Uterus (tissue), 4 donors: ENCODE measurements around the gene GTPBP4. TPM values are rescaled to one million over a fixed set of nuclear protein-coding genes. Genes with fewer than 3 reads are reported as not detected.

Source experiments
- DNase-seq, 2 donors: peaks; one replicate each; pipeline ENCODE4 v3.0.0-alpha.2; 2019 to 2020
- H3K27ac ChIP-seq, 2 donors: fragments of 200-600 bp; sonication (generic); 1 replicate in 1 of 2; 2 replicates in 1 of 2; pipeline ENCODE4 v1.5.1; 2016 to 2018
- H3K27me3 ChIP-seq, 2 donors: fragments of 200-600 bp; sonication (generic); one replicate each; pipeline ENCODE4 v1.5.1; 2018 to 2019; ENCODE audit warnings: control low read depth in 1 of 2
- H3K36me3 ChIP-seq, 2 donors: fragments of 200-600 bp; sonication (generic); one replicate each; pipeline ENCODE4 v1.5.1; 2019; ENCODE audit warnings: control low read depth in 1 of 2
- H3K4me1 ChIP-seq, 2 donors: fragments of 200-600 bp; sonication (generic); one replicate each; pipeline ENCODE4 v1.5.1; 2018 to 2019; ENCODE audit warnings: control low read depth in 1 of 2
- H3K4me3 ChIP-seq, 2 donors: fragments of 200-600 bp; sonication (generic); 1 replicate in 1 of 2; 2 replicates in 1 of 2; pipeline ENCODE4 v1.5.1; 2018 to 2019; ENCODE audit warnings: mild to moderate bottlenecking in 1 of 2
- H3K9me3 ChIP-seq, 2 donors: fragments of 200-600 bp; sonication (generic); one replicate each; pipeline ENCODE4 v1.5.1; 2019; ENCODE audit warnings: control low read depth in 1 of 2
- CTCF ChIP-seq, 4 experiments: fragments of 200-600 bp in 2 of 4; fragments of 450-650 bp in 2 of 4; sonication (generic) in 2 of 4; IDR thresholded peaks; one replicate each; pipeline ENCODE4 v1.5.1; 2016 to 2019; ENCODE audit warnings: antibody characterized with exemption in 4 of 4, mild to moderate bottlenecking in 2 of 4, moderate library complexity in 1 of 4
- POLR2A ChIP-seq, 2 donors: fragments of 450-650 bp; IDR thresholded peaks; one replicate each; pipeline ENCODE4 v1.6.1; 2016; ENCODE audit warnings: antibody characterized with exemption in 2 of 2, mild to moderate bottlenecking in 1 of 2, moderate library complexity in 1 of 2
- intact Hi-C: fragments of 100-400 bp; cut with DNase I; formaldehyde crosslinking; loops from one replicate; pipeline ENCODE4 v1.15.1; 2023; ENCODE audit warnings: low total_unique reads
- total RNA-seq, 4 donors: library from RNA; depleted of rRNA in 3 of 4; stranded (reverse); fragments of >200 nt in 3 of 4; gene quantifications; one replicate each; pipeline versions ENCODE4 v1.1.0 to v1.2.4, GENCODE V29; 2014 to 2023
- donor health status: DM: yes; HTN: yes; CAD: no.

The GTPBP4 gene
- total RNA-seq, 4 donors from 2014 or later: 10.5 to 49.0 (median 20.1) TPM

GRCh38 chr10:1050554-1050953 lies 62.3 kb downstream of the GTPBP4 start:
- no peak overlapping the region for H3K4me3 ChIP-seq
- no peaks in the 10 kb centered on the region for H3K9me3 ChIP-seq
- intact Hi-C loops: loop anchor here (10.0 kb wide), 1 partner anchor 66 kb away; the partner anchor contains the start of gene GTPBP4
- TF ChIP-seq CTCF (IDR thresholded peaks at IDR 0.05): no peak
- TF ChIP-seq POLR2A (IDR thresholded peaks at IDR 0.05): no peak
- DNase-seq: no peak
- no peaks in the 10 kb centered on the region for H3K27me3 ChIP-seq
- peaks cover 0 to 5% of the 10 kb centered on the region in 2 donors for H3K4me1 ChIP-seq
- no peaks in the 10 kb centered on the region for H3K36me3 ChIP-seq
- H3K27ac ChIP-seq: no peak overlapping the region

GRCh38 chr10:1054684-1055083 lies 66.5 kb downstream of the GTPBP4 start:
- no peaks in the 10 kb centered on the region for H3K36me3 ChIP-seq
- intact Hi-C loops: loop anchor here (10.0 kb wide), 1 partner anchor 70 kb away; the partner anchor contains the start of gene GTPBP4
- no peak overlapping the region for H3K27ac ChIP-seq
- H3K4me3 ChIP-seq: no peak overlapping the region
- H3K4me1 ChIP-seq: peaks cover 0 to 7% of the 10 kb centered on the region in 2 donors
- no peaks in the 10 kb centered on the region for H3K27me3 ChIP-seq
- TF ChIP-seq CTCF (IDR thresholded peaks at IDR 0.05) (no peak), POLR2A (IDR thresholded peaks at IDR 0.05) (no peak)
- H3K9me3 ChIP-seq: no peaks in the 10 kb centered on the region
- DNase-seq: no peak

- intact Hi-C loops: loop anchor here (10.0 kb wide), 1 partner anchor 72 kb away; the partner anchor contains the start of gene GTPBP4
- Histone ChIP-seq H3K4me3 (peak within 1 kb of the TSS; percentile 88 to 99), H3K27me3 (no peaks in the 10 kb centered on the region), H3K27ac (peak within 1 kb of the TSS; percentile 97 to 98), H3K4me1 (peaks cover 0 to 7% of the 10 kb centered on the region in 2 donors), H3K9me3 (no peaks in the 10 kb centered on the region), H3K36me3 (no peaks in the 10 kb centered on the region)
- TF ChIP-seq CTCF (IDR thresholded peaks at IDR 0.05) (peak in 1 of 4 experiments; percentile 28), POLR2A (IDR thresholded peaks at IDR 0.05) (peak; percentile 36 to 76)
- peak; percentile 80 to 86 for DNase-seq
These were observed 68.3 kb downstream of the GTPBP4 start, which contains the start of gene WDR37 for GRCh38 chr10:1056326-1057105. WDR37 (plus strand) TSS chr10:1056385; CDS start chr10:1072156, 15,771 bp downstream.

GRCh38 chr10:1057106-1057657 lies 68.9 kb downstream of the GTPBP4 start:
- intact Hi-C loops: loop anchor here (10.0 kb wide), 1 partner anchor 72 kb away; the partner anchor contains the start of gene GTPBP4

More at GRCh38 chr10:1057106-1057657, 68.9 kb downstream of the GTPBP4 start:
- no peaks in the 10 kb centered on the region for H3K36me3 ChIP-seq
- H3K9me3 ChIP-seq: no peaks in the 10 kb centered on the region
- peak overlapping the region; percentile 88 to 99 for H3K4me3 ChIP-seq
- peak overlapping the region; percentile 97 to 98 for H3K27ac ChIP-seq
- H3K27me3 ChIP-seq: no peaks in the 10 kb centered on the region
- no peak for DNase-seq
- H3K4me1 ChIP-seq: peaks cover 0 to 7% of the 10 kb centered on the region in 2 donors
- TF ChIP-seq POLR2A (IDR thresholded peaks at IDR 0.05) (no peak), CTCF (IDR thresholded peaks at IDR 0.05) (no peak)
